Measurements from ENCODE around the gene DNAH14. TPM values are rescaled to one million over a fixed set of nuclear protein-coding genes. Genes with fewer than 3 reads are reported as not detected.

Gene DNAH14
- total RNA-seq, 2 experiments from 2014 or later = 1.8 to 2.3 TPM

DNA sequence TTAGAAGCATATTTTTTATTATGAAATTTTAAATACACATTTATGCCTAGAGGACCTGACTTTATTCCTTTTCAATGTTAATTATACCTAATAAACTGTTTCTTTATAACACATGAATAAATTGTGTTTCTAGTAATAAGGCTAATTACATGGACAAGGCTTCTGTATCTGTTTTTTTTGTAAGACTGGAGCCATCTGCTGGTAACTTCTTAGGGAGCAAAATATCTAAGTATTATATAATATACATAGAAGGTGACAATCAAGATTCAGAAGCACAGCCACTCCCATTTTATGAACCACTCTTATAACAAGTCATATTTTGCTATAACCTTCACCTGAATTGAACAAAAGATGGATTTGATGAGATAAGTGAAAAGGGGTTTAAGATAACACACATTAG, 414.1 kb downstream of the DNAH14 start:
- no peak for ATAC-seq
- intact Hi-C loops (cut with micrococcal nuclease) = no loop called here

GRCh38 chr1:225347123-225347683, 417.7 kb downstream of the DNAH14 start:
- Mint-ChIP-seq H3K4me1 (ENCODE audit: low read depth) (peaks cover 5% of the 10 kb centered on the region), H3K27ac (no peak overlapping the region), H3K36me3 (ENCODE audit: low read depth) (no peaks in the 10 kb centered on the region), H3K27me3 (peaks cover 12% of the 10 kb centered on the region), H3K9me3 (peaks cover 3% of the 10 kb centered on the region), H3K4me3 (no peak overlapping the region)
- intact Hi-C loops (cut with micrococcal nuclease) = no loop called here
- ATAC-seq (no peak), DNase-seq (no peak)
- CTCF ChIA-PET = no interaction called here
- POLR2A ChIA-PET = no interaction called here
- no peak for TF ChIP-seq CTCF (IDR thresholded peaks at IDR 0.05)

More for the DNA sequence above, 414.1 kb downstream of the DNAH14 start:
- POLR2A ChIA-PET = no interaction called here
- H3K9me3 Mint-ChIP-seq = peaks cover 3% of the 10 kb centered on the region
- H3K4me3 Mint-ChIP-seq = no peak overlapping the region
- H3K27ac Mint-ChIP-seq = no peak overlapping the region
- CTCF ChIA-PET = interaction anchor here (0.7 to 1.0 kb wide), 2 partner anchors 24 to 881 kb away, joined by 3 read pairs; no protein-coding TSS in a partner anchor
- no peaks in the 10 kb centered on the region for H3K36me3 Mint-ChIP-seq (ENCODE audit: low read depth)
- TF ChIP-seq CTCF (IDR thresholded peaks at IDR 0.05) = no peak
- peaks cover 5% of the 10 kb centered on the region for H3K4me1 Mint-ChIP-seq (ENCODE audit: low read depth)
- DNase-seq = no peak
- peaks cover 16% of the 10 kb centered on the region for H3K27me3 Mint-ChIP-seq

- Mint-ChIP-seq H3K4me3 (no peak overlapping the region), H3K27ac (no peak overlapping the region), H3K27me3 (peaks cover 12% of the 10 kb centered on the region), H3K4me1 (ENCODE audit: low read depth) (peaks cover 5% of the 10 kb centered on the region), H3K36me3 (ENCODE audit: low read depth) (no peaks in the 10 kb centered on the region), H3K9me3 (peaks cover 3% of the 10 kb centered on the region)
- POLR2A ChIA-PET = no interaction called here
- TF ChIP-seq CTCF (IDR thresholded peaks at IDR 0.05) = no peak
- intact Hi-C loops (cut with micrococcal nuclease) = no loop called here
- DNase-seq = no peak
- ATAC-seq = no peak
- CTCF ChIA-PET = interaction anchor here (1.2 kb wide), 1 partner anchor 29 kb away, joined by 3 read pairs; no protein-coding TSS in a partner anchor
Measured at GRCh38 chr1:225348400-225348799, 418.9 kb downstream of the DNAH14 start.

GRCh38 chr1:225349826-225350225, 420.4 kb downstream of the DNAH14 start:
- no peak for TF ChIP-seq CTCF (IDR thresholded peaks at IDR 0.05)
- H3K36me3 Mint-ChIP-seq (ENCODE audit: low read depth) = no peaks in the 10 kb centered on the region
- H3K9me3 Mint-ChIP-seq = peaks cover 3% of the 10 kb centered on the region
- POLR2A ChIA-PET = no interaction called here
- no peak overlapping the region for H3K27ac Mint-ChIP-seq
- intact Hi-C loops (cut with micrococcal nuclease) = no loop called here
- ATAC-seq = no peak
- CTCF ChIA-PET = no interaction called here
- DNase-seq = no peak
- H3K4me3 Mint-ChIP-seq = no peak overlapping the region
- peaks cover 5% of the 10 kb centered on the region for H3K4me1 Mint-ChIP-seq (ENCODE audit: low read depth)
- H3K27me3 Mint-ChIP-seq = peaks cover 8% of the 10 kb centered on the region

- H3K4me1 Mint-ChIP-seq (ENCODE audit: low read depth) = peaks cover 5% of the 10 kb centered on the region
- POLR2A ChIA-PET = no interaction called here
- H3K27me3 Mint-ChIP-seq = peaks cover 7% of the 10 kb centered on the region
- H3K27ac Mint-ChIP-seq = no peak overlapping the region
- DNase-seq (no peak), ATAC-seq (no peak)
- CTCF ChIA-PET = no interaction called here
- H3K36me3 Mint-ChIP-seq (ENCODE audit: low read depth) = no peaks in the 10 kb centered on the region
- intact Hi-C loops (cut with micrococcal nuclease) = no loop called here
- TF ChIP-seq CTCF (IDR thresholded peaks at IDR 0.05) = no peak
- no peak overlapping the region for H3K4me3 Mint-ChIP-seq
- peaks cover 3% of the 10 kb centered on the region for H3K9me3 Mint-ChIP-seq
Measured at GRCh38 chr1:225350872-225351271, 421.4 kb downstream of the DNAH14 start.
